IPS-NIHi11 (cell line): ENCODE data around the gene ADH6.
A peak's percentile ranks its signal among the peaks of the same experiment; 100 is the strongest.
"Not testable (repeated sequence)": the region's sequence is repeated elsewhere in the genome, so short reads cannot be mapped to it uniquely, and the experiment has no call there.

Experiments
- DNase-seq: peaks from one replicate; pipeline ENCODE4 v3.0.0; 2012; ENCODE audit warnings: mixed read lengths, low spot score

ADH6 gene

GRCh38 chr4:99219072-99219471, at the start of gene ADH6:
Gene ADH6 (minus strand): TSS chr4:99219246. CDS start chr4:99219152, 94 bp downstream.
- DNase-seq, result no peak

- no peak for DNase-seq
Observed at GRCh38 chr4:99264927-99265326, 45.9 kb upstream of the ADH6 start.

GRCh38 chr4:99252746-99253145, 33.7 kb upstream of the ADH6 start:
- DNase-seq, result no peak

- no peak for DNase-seq
Observed at GRCh38 chr4:99248714-99249113, 29.7 kb upstream of the ADH6 start.

- no peak for DNase-seq
Observed at GRCh38 chr4:99235955-99236354, 16.9 kb upstream of the ADH6 start.

- no peak for DNase-seq
Observed at GRCh38 chr4:99234331-99235010, 15.4 kb upstream of the ADH6 start.

GRCh38 chr4:99233397-99233796, 14.4 kb upstream of the ADH6 start:
- not testable (repeated sequence) for DNase-seq

- DNase-seq, result not testable (repeated sequence)
Observed at GRCh38 chr4:99228706-99229105, 9.7 kb upstream of the ADH6 start.

GRCh38 chr4:99227646-99228045, 8.6 kb upstream of the ADH6 start:
- not testable (repeated sequence) for DNase-seq

- DNase-seq, result no peak
Observed at GRCh38 chr4:99221980-99222379, 2.9 kb upstream of the ADH6 start.

- no peak for DNase-seq
Observed at GRCh38 chr4:99219479-99219878, 433 bp upstream of the ADH6 start.

- DNase-seq, result no peak
Observed at GRCh38 chr4:99215521-99215920, 3.5 kb downstream of the ADH6 start.

GRCh38 chr4:99210789-99211188, 8.3 kb downstream of the ADH6 start:
- DNase-seq, result no peak

- no peak for DNase-seq
Observed at GRCh38 chr4:99209671-99210070, 9.4 kb downstream of the ADH6 start.

- no peak for DNase-seq
Observed at GRCh38 chr4:99208719-99209075, 10.3 kb downstream of the ADH6 start.

- DNase-seq, result no peak
Observed at GRCh38 chr4:99207911-99208718, 10.9 kb downstream of the ADH6 start.

GRCh38 chr4:99207069-99207743, 11.8 kb downstream of the ADH6 start:
- DNase-seq, result no peak

GRCh38 chr4:99205153-99205979, 13.7 kb downstream of the ADH6 start:
- DNase-seq, result peak; percentile 34

GRCh38 chr4:99202536-99202935, 16.5 kb downstream of the ADH6 start:
- DNase-seq, result no peak

- no peak for DNase-seq
Observed at GRCh38 chr4:99202094-99202493, 17.0 kb downstream of the ADH6 start.

- no peak for DNase-seq
Observed at GRCh38 chr4:99201690-99202089, 17.4 kb downstream of the ADH6 start.

GRCh38 chr4:99200138-99200537, 18.9 kb downstream of the ADH6 start:
- DNase-seq, result no peak
